Ectodermal cell (in vitro differentiated cells): ENCODE results near the gene ACSF2.

Experiments used
- H3K27ac ChIP-seq: 2 replicates; pipeline ENCODE4 v1.7.0; 2013; ENCODE audit warnings: mild to moderate bottlenecking, low read depth, low read length; ENCODE audit not compliant: insufficient read depth, poor library complexity, severe bottlenecking
- H3K27me3 ChIP-seq: 2 replicates; pipeline ENCODE4 v1.7.0; 2013; ENCODE audit warnings: mild to moderate bottlenecking, low read length; ENCODE audit not compliant: insufficient read depth, control insufficient read depth, poor library complexity, severe bottlenecking
- H3K36me3 ChIP-seq: one replicate; pipeline ENCODE4 v1.7.0; 2013; ENCODE audit warnings: low read length; ENCODE audit not compliant: control insufficient read depth, insufficient read depth
- H3K4me1 ChIP-seq: one replicate; pipeline ENCODE4 v1.7.0; 2013; ENCODE audit warnings: low read length; ENCODE audit not compliant: control insufficient read depth, insufficient read depth
- H3K4me3 ChIP-seq: 2 replicates; pipeline ENCODE4 v1.7.0; 2013; ENCODE audit warnings: low read depth, low read length, control low read depth; ENCODE audit not compliant: insufficient read depth
- H3K9me3 ChIP-seq: 2 replicates; pipeline ENCODE4 v1.7.0; 2013; ENCODE audit warnings: mild to moderate bottlenecking, low read length, moderate library complexity; ENCODE audit not compliant: control insufficient read depth
- WGBS, 2 experiments: methylation state at CpG; one replicate each; pipeline ENCODE4 v1.1.7; 2013; ENCODE audit warnings: missing lambda C conversion rate in 2 of 2; 5-methylcytosine and 5-hydroxymethylcytosine counted together

Gene ACSF2

DNA sequence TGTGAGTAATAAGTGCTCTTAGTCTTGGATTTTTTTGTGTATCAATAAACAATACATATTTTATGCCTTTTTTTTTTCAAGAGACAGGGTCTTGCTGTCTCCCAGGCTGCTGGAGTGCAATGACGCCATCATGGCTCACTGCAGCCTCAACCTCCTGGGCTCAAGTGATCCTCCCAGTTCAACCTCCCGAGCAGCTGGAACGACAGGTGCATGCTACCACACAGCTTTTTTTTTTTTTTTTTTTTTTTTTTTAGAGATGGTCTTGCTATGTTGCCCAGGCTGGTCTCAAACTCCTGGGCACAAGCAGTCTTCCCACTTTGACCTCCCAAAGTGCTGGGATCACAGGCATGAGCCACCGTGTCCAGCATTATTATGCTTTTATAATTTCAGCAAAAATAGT lies 13.0 kb downstream of the ACSF2 start:
- Histone ChIP-seq H3K4me1 (no peaks in the 10 kb centered on the region), H3K27ac (no peak overlapping the region), H3K36me3 (no peaks in the 10 kb centered on the region), H3K27me3 (no peaks in the 10 kb centered on the region), H3K9me3 (no peaks in the 10 kb centered on the region), H3K4me3 (no peak overlapping the region)
- WGBS, 2 experiments = 90 to 94% methylated on average over 3 to 4 of the region's 4 CpGs

DNA sequence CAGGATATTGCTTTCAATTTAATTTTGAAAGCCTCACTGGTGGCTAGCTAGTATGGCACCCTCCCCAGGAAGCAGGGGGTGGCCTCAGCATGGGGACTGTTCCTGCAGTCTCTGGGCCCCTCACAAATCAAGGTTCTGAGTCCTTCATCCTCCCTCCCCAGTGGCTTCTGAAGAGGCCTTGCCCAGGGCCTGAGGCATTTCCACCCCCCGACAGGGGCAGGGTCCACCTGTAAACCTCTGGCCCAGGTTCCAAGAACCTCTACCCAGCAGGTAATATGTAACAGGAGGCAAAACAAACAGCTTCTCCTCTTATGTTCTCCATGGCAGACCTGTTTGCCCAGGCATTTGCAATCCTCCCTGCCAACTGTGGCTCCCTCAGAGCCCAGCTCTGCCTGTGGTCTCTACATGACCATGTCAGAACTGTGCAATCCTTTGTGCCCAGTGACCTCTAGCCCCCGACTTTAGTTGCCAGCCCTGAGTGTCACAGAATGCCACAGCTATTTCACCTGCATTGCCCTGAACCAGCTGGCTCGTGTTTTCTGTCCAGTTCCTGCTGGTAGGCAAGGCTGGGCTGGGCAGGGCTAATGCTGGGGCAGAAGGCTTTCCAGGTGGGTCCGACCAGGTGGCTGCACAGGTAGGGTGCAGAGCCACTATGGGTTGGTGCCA lies 14.3 kb downstream of the ACSF2 start:
- Histone ChIP-seq H3K36me3 (no peaks in the 10 kb centered on the region), H3K27me3 (no peaks in the 10 kb centered on the region), H3K4me3 (no peak overlapping the region), H3K9me3 (no peaks in the 10 kb centered on the region), H3K27ac (no peak overlapping the region), H3K4me1 (no peaks in the 10 kb centered on the region)
- 89 to 90% methylated on average over 4 of the region's 4 CpGs for WGBS, 2 experiments

DNA sequence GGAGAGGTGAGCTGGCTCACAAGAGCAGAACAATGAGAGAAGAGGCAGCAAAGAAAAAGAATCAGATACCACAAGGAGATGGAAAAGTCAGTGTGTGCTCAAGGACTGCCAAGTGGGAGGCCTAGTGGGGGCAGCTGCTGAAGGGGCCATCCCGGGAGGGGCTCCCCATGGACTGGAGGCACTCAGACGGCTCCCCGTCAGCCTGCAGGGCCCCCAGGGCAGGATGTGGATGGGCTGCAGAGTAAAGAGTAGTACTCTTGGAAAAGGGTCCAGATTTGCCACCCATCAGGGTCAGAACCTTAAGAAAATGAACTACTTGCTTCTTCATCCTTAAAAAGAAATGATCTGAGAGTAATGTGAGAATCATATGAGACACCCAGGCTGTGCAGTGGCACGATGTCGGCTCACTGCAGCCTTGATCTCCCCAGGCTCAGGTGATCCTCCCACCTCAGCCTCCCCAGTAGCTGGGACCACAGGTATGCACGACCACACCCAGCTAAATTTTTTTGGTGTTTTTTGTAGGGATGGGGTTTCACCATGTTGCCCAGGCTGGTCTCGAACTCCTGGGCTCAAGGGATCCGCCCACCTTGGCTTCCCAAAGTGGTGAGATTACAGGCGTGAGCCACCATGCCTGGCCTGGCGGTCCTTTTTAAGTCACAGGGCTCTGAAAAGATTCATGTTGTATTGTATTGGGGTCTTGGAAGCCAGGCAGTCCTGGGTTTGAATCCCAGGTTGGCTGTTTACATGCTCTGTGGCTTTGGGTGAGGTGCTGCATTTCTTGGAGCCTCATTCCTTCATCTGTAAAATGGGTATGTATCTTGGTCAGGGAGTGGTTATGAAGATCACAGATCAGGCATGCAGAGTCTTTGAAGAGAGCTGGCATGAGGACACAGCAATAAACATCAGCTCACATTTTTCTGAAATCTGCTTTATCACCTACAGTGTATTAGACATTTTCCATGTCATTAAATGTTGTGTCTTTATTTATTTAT lies 15.1 kb downstream of the ACSF2 start:
- no peaks in the 10 kb centered on the region for H3K36me3 ChIP-seq
- H3K4me3 ChIP-seq = no peak overlapping the region
- no peaks in the 10 kb centered on the region for H3K9me3 ChIP-seq
- 89 to 90% methylated on average over 10 of the region's 10 CpGs for WGBS, 2 experiments
- no peaks in the 10 kb centered on the region for H3K4me1 ChIP-seq
- no peaks in the 10 kb centered on the region for H3K27me3 ChIP-seq
- no peak overlapping the region for H3K27ac ChIP-seq

DNA sequence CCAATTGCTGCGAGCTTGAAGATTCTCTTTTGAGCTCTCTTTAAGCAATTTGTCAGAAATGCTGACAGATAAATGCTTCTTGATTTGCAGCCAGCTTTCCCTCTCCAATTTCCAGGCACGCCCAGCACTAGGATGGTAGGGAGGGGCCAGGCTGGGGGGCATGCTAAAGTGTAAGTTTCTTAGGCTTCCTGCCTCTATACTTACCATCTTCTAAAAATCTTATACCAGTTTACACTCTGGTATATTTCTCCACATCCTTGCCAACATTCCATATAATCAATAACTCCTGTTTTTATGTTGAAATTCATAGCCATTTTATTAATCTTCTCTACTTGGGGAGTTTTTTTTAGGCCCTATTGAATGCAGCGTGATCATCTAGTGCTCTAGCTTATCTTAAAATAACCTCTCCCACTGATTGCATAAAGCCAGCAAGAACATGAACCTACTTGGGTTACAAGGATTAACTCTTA lies 17.5 kb downstream of the ACSF2 start:
- no peaks in the 10 kb centered on the region for H3K4me1 ChIP-seq
- H3K27ac ChIP-seq = no peak overlapping the region
- WGBS, 2 experiments = 83 to 85% methylated on average over 3 of the region's 3 CpGs
- H3K27me3 ChIP-seq = no peaks in the 10 kb centered on the region
- no peak overlapping the region for H3K4me3 ChIP-seq
- no peaks in the 10 kb centered on the region for H3K36me3 ChIP-seq
- no peaks in the 10 kb centered on the region for H3K9me3 ChIP-seq

DNA sequence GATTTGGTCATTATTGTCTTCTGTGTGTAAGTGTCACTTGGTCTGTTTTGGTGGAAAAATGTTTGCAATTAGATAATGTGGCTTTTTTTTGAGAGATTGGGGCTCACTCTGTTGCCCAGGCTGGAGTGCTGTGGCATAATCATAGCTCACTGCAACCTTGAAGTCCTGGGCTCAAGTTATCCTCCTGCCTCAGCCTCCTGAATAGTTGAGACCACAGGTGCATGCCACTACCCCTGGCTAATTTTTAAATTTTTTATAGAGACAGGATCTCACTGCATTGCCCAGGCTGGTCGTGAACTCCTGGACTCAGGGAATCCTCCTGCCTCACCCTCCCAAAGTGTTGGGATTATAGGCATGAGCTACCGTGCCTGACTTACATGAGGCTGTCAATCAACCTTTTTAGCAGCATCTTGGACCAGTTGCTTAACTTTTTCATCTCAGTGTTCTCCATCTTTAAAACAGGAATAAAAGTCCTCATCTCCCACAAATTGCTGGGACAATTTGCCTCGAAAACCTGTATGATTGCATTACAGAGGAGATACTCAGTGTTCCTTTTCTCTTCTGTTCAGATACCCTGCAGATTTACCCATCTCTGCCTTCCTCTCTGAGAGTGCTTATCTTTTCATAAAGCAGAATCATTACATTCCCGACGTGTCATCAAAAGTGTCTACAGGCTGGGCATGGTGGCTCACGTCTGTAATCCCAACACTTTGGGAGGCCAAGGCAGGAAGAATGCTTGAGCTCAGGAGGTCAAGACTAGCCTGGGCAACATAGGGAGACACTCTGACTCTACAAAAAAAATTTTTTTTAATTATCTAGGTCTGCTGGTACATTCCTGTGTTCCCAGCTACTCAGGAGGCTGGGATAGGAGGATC lies 19.1 kb downstream of the ACSF2 start:
- WGBS, 2 experiments = 93% methylated on average over 6 of the region's 6 CpGs
- Histone ChIP-seq H3K4me3 (no peak overlapping the region), H3K4me1 (no peaks in the 10 kb centered on the region), H3K27ac (no peak overlapping the region), H3K36me3 (no peaks in the 10 kb centered on the region), H3K27me3 (no peaks in the 10 kb centered on the region), H3K9me3 (no peaks in the 10 kb centered on the region)

DNA sequence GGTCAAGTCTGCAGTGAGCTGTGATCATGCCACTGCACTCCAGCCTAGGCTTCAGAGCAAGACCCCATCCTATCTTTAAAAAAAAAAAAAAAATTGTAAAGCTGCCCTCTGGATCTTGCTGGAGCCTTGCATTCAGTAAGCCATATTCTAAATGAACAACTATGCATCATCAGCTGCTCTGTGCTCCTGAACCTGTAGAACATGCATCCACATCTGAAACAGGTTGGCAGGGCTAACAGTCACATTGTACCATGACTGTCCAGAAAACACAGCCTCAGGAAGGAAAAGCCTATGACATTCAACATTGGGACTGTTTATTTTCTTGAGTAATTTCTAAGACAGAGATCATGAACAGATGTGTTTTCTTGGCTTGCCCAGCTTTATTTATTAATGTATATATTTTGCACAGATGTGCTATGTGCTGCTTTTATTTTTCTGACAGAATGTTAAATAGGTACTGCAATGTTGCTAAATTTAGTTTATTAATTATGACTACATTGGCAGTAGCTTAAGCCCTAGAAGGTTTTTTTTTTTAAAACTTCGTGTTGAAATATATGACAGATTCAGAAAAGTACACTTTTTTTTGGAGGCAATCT lies 19.8 kb downstream of the ACSF2 start:
- 91 to 95% methylated on average over 1 of the region's 1 CpG for WGBS, 2 experiments
- Histone ChIP-seq H3K27me3 (no peaks in the 10 kb centered on the region), H3K36me3 (no peaks in the 10 kb centered on the region), H3K9me3 (no peaks in the 10 kb centered on the region), H3K4me3 (no peak overlapping the region), H3K4me1 (no peaks in the 10 kb centered on the region), H3K27ac (no peak overlapping the region)

DNA sequence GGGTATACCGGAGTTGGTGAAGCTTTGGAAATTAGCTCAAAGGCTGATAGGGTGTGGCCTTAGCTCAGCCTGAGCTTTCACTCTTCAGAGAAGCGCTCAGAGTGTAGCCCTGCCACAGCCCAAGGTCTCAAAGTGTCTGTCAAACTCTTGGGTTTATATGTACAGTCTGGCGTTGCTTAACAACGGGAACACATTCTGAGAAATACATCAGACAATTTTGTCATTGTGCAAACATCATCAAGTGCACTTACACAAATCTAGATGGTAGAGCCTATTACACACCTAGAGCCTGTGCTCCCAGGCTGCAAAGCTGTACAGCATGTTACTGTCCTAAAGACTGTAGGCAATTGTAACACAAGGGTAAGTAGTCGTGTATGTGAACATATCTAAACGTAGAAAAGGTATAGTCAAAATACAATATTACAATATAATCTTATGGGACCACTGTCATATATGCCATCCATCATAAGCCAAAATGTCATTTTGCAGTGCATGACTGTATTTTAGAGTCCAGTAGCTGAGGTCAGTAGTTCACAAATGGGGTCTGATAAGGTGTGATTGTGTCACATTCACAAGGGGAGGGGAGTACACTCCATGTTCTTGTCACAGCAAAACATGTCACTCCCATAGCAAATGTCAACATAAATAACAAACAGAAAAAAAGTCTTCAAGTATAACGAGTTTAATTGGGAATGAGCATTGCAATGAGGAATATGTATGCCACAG lies 22.0 kb downstream of the ACSF2 start:
- 85 to 91% methylated on average over 5 to 7 of the region's 7 CpGs for WGBS, 2 experiments
- Histone ChIP-seq H3K4me3 (no peak overlapping the region), H3K4me1 (no peaks in the 10 kb centered on the region), H3K9me3 (no peaks in the 10 kb centered on the region), H3K36me3 (no peaks in the 10 kb centered on the region), H3K27me3 (no peaks in the 10 kb centered on the region), H3K27ac (no peak overlapping the region)

DNA sequence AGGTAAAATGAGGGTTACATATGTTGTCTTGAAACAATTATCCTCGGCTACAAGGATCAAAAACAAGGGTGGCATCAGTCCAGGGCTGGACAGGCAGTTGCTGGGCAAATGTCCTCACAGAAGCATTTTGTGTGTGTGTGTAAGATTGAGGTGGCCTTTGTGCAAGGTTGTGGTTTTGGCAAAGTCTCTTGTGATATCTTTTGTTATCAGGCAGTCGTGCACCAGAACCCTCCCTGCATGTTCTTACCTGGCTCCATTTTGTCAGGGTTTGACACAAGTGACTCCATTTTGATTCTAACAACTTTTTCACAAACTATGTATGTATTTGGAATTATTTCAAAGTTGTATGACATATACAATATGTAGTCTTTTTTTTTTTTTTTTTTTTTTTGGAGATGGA lies 22.6 kb downstream of the ACSF2 start:
- Histone ChIP-seq H3K4me3 (no peak overlapping the region), H3K36me3 (no peaks in the 10 kb centered on the region), H3K9me3 (no peaks in the 10 kb centered on the region), H3K27ac (no peak overlapping the region), H3K27me3 (no peaks in the 10 kb centered on the region), H3K4me1 (no peaks in the 10 kb centered on the region)
- WGBS, 2 experiments = 87 to 91% methylated on average over 2 of the region's 2 CpGs

DNA sequence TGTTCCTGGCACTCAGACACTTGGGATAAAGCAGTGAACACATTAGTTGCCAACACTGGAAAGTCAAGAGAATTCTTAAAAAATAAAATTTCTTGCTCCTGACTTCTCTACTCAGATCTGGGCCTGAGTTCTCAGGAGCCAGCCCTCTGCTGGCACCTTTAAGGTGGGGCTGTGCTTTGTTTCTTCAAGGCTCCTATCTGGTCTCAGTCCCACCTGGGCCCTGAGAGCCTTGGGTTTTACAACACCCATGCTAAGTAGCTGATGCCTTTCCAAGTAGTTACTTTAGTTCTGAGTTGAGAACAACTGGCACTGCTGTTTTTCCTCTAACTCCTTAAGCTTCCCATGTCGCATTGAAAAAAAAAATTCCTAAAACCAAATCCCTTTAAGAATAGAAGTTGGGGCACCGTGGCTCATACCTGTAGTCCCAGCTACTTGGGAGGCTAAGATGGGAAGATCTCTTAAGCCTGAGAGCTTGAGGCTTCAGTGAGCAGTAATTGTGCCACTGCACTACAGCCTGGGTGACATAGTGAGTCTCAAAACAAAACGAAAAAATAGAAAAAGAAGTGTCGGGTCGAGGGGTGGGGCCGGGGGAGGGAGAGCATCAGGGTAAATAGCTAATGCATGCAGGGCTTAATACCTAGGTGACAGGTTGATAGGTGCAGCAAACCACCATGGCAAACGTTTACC lies 26.1 kb downstream of the ACSF2 start:
- no peak overlapping the region for H3K4me3 ChIP-seq
- no peaks in the 10 kb centered on the region for H3K9me3 ChIP-seq
- no peaks in the 10 kb centered on the region for H3K36me3 ChIP-seq
- H3K4me1 ChIP-seq = no peaks in the 10 kb centered on the region
- WGBS, 2 experiments = 84 to 90% methylated on average over 7 of the region's 7 CpGs
- no peak overlapping the region for H3K27ac ChIP-seq
- H3K27me3 ChIP-seq = no peaks in the 10 kb centered on the region
